GM19351 (cell line): ENCODE data around the gene OR5D18.
"Not testable (repeated sequence)": the region's sequence is repeated elsewhere in the genome, so short reads cannot be mapped to it uniquely, and the experiment has no call there.

ENCODE experiments used
- ATAC-seq: cut with Tn5 transposase; IDR thresholded peaks from one replicate; pipeline ENCODE4 v1.9.1; 2021; ENCODE audit warnings: mild to moderate bottlenecking, moderate library complexity; ENCODE audit not compliant: unreplicated experiment

The OR5D18 gene

GRCh38 chr11:55819330-55819729 is at the start of gene OR5D18:
Gene OR5D18, plus strand, starts transcription at chr11:55819630. Its CDS starts 0 bp downstream, at chr11:55819630.
- no peak for ATAC-seq

GRCh38 chr11:55773138-55773537 is 46.3 kb upstream of the OR5D18 start, which contains the start of gene OR5D13:
Gene OR5D13, plus strand, starts transcription at chr11:55773438. Its CDS starts 0 bp downstream, at chr11:55773438.
- no peak for ATAC-seq

GRCh38 chr11:55791606-55792005 is 27.8 kb upstream of the OR5D18 start:
- ATAC-seq, result no peak

GRCh38 chr11:55793321-55793720 is 26.1 kb upstream of the OR5D18 start:
- ATAC-seq, result no peak

GRCh38 chr11:55795256-55795655 is 24.2 kb upstream of the OR5D18 start, which contains the start of gene OR5D14:
Gene OR5D14, plus strand, starts transcription at chr11:55795556. Its CDS starts 0 bp downstream, at chr11:55795556.
- no peak for ATAC-seq

- no peak for ATAC-seq
These were observed 13.2 kb upstream of the OR5D18 start for GRCh38 chr11:55806248-55806647.

GRCh38 chr11:55811067-55811466 is 8.4 kb upstream of the OR5D18 start, which contains the start of gene OR5L1:
Gene OR5L1, plus strand, starts transcription at chr11:55811367. Its CDS starts 100 bp downstream, at chr11:55811467.
- ATAC-seq, result no peak

- no peak for ATAC-seq
These were observed 7.5 kb downstream of the OR5D18 start, which contains the start of gene OR5L2 for GRCh38 chr11:55826919-55827318. Gene OR5L2, plus strand, starts transcription at chr11:55827219. Its CDS starts 0 bp downstream, at chr11:55827219.

GRCh38 chr11:55838452-55838851 is 19.0 kb downstream of the OR5D18 start, which contains the start of gene OR5D16:
Gene OR5D16, plus strand, starts transcription at chr11:55838752. Its CDS starts 0 bp downstream, at chr11:55838752.
- ATAC-seq, result no peak

GRCh38 chr11:55847453-55847852 is 28.0 kb downstream of the OR5D18 start:
- no peak for ATAC-seq

- ATAC-seq, result no peak
These were observed 29.6 kb downstream of the OR5D18 start for GRCh38 chr11:55849037-55849436.

- ATAC-seq, result no peak
These were observed 32.7 kb downstream of the OR5D18 start for GRCh38 chr11:55852141-55852540.

GRCh38 chr11:55854704-55855103 is 35.3 kb downstream of the OR5D18 start:
- no peak for ATAC-seq

- ATAC-seq, result not testable (repeated sequence)
These were observed 47.9 kb downstream of the OR5D18 start for GRCh38 chr11:55867354-55867753.
